SK-N-SH treated with all-trans-retinoic acid at 6 μM for 48 hours (cell line): ENCODE results near the gene ACMSD.
"Not testable (repeated sequence)": the region's sequence is repeated elsewhere in the genome, so short reads cannot be mapped to it uniquely, and the experiment has no call there.

ENCODE experiments used
- ATAC-seq: fragments of 200-7000 bp; cut with Tn5 transposase; 3 replicates; pipeline ENCODE4 v1.9.1; 2020; ENCODE audit warnings: mild to moderate bottlenecking, moderate library complexity
- ARNTL ChIP-seq: fragments of 450-650 bp; formaldehyde crosslinking; IDR thresholded peaks from 2 replicates; pipeline ENCODE4 v1.5.0; 2020; ENCODE audit warnings: low read depth, mild to moderate bottlenecking, moderate library complexity, borderline replicate concordance
- BACH2 ChIP-seq: fragments of 250-450 bp; sonication (Bioruptor Pico); IDR thresholded peaks from 2 replicates; pipeline ENCODE4 v1.9.0; 2021; ENCODE audit warnings: mild to moderate bottlenecking, borderline replicate concordance
- CREB5 ChIP-seq: fragments of 250-450 bp; sonication (Bioruptor Pico); IDR thresholded peaks from 2 replicates; pipeline ENCODE4 v1.5.1; 2020; ENCODE audit warnings: low read depth, mild to moderate bottlenecking, moderate library complexity
- CSRNP3 ChIP-seq: fragments of 250-450 bp; sonication (Bioruptor Pico); IDR thresholded peaks from 2 replicates; pipeline ENCODE4 v1.5.1; 2021; ENCODE audit warnings: mild to moderate bottlenecking, moderate library complexity
- ISL1 ChIP-seq: fragments of 250-450 bp; sonication (Bioruptor Pico); IDR thresholded peaks from 2 replicates; pipeline ENCODE4 v2.1.2; 2022; ENCODE audit warnings: mild to moderate bottlenecking, moderate library complexity
- OSR1 ChIP-seq: fragments of 250-450 bp; sonication (Bioruptor Pico); IDR thresholded peaks from 2 replicates; pipeline ENCODE4 v1.8.0; 2022; ENCODE audit warnings: moderate library complexity, mild to moderate bottlenecking, inconsistent platforms
- PATZ1 ChIP-seq: fragments of 250-450 bp; sonication (Bioruptor Pico); IDR thresholded peaks from 2 replicates; pipeline ENCODE4 v1.8.0; 2020; ENCODE audit warnings: mild to moderate bottlenecking, moderate library complexity, borderline replicate concordance
- POU6F1 ChIP-seq: fragments of 250-450 bp; sonication (Bioruptor Pico); IDR thresholded peaks from 2 replicates; pipeline ENCODE4 v1.8.0; 2021; ENCODE audit warnings: low read depth, mild to moderate bottlenecking, moderate library complexity, borderline replicate concordance
- PPARA ChIP-seq: fragments of 250-450 bp; sonication (Bioruptor Pico); IDR thresholded peaks from 2 replicates; pipeline ENCODE4 v1.5.0; 2020; ENCODE audit warnings: mild to moderate bottlenecking, borderline replicate concordance
- RARB ChIP-seq: fragments of 250-450 bp; sonication (Bioruptor Pico); IDR thresholded peaks from 2 replicates; pipeline ENCODE4 v1.8.0; 2021; ENCODE audit warnings: mild to moderate bottlenecking, moderate library complexity
- SNAI2 ChIP-seq: fragments of 250-450 bp; sonication (Bioruptor Pico); IDR thresholded peaks from 2 replicates; pipeline ENCODE4 v1.5.0; 2020; ENCODE audit warnings: mild to moderate bottlenecking, moderate library complexity
- TCF4 ChIP-seq: fragments of 250-450 bp; sonication (Bioruptor Pico); IDR thresholded peaks from 2 replicates; pipeline ENCODE4 v1.8.0; 2021; ENCODE audit warnings: mild to moderate bottlenecking, moderate library complexity, borderline replicate concordance
- TOX ChIP-seq: fragments of 250-450 bp; sonication (Bioruptor Pico); IDR thresholded peaks from 2 replicates; pipeline ENCODE4 v1.8.0; 2021; ENCODE audit warnings: mild to moderate bottlenecking, moderate library complexity, borderline replicate concordance
- TSHZ2 ChIP-seq: fragments of 250-450 bp; sonication (Bioruptor Pico); IDR thresholded peaks from 2 replicates; pipeline ENCODE4 v1.5.0; 2020; ENCODE audit warnings: mild to moderate bottlenecking, moderate library complexity
- ZC3H10 ChIP-seq: fragments of 250-450 bp; sonication (Bioruptor Pico); IDR thresholded peaks from 2 replicates; pipeline ENCODE4 v1.5.1; 2021; ENCODE audit warnings: mild to moderate bottlenecking, moderate library complexity
- ZFP30 ChIP-seq: fragments of 450-650 bp; formaldehyde crosslinking; IDR thresholded peaks from 2 replicates; pipeline ENCODE4 v1.5.0; 2022; ENCODE audit warnings: mild to moderate bottlenecking, moderate library complexity
- ZNF565 ChIP-seq: fragments of 450-650 bp; formaldehyde crosslinking; conservative IDR thresholded peaks from 2 replicates; pipeline ENCODE4 v1.5.0; 2020; ENCODE audit warnings: low read depth, mild to moderate bottlenecking, moderate library complexity
- ZNF70 ChIP-seq: fragments of 450-650 bp; formaldehyde crosslinking; IDR thresholded peaks from 2 replicates; pipeline ENCODE4 v1.5.0; 2020; ENCODE audit warnings: mild to moderate bottlenecking, moderate library complexity
- ZNF8 ChIP-seq: fragments of 450-650 bp; formaldehyde crosslinking; IDR thresholded peaks from 2 replicates; pipeline ENCODE4 v1.5.0; 2020; ENCODE audit warnings: mild to moderate bottlenecking, moderate library complexity

The ACMSD gene

GRCh38 chr2:134846213-134846612 lies 7.8 kb downstream of the ACMSD start:
- TF ChIP-seq ARNTL (CRISPR knock-in tag) (no peak), ZC3H10 (CRISPR knock-in tag) (no peak)
- no peak for ATAC-seq

- not testable (repeated sequence) for ATAC-seq
Measured at GRCh38 chr2:134847582-134847981, 9.2 kb downstream of the ACMSD start.

- no peak for ATAC-seq
- TF ChIP-seq CSRNP3 (no peak), RARB (CRISPR knock-in tag) (no peak), TOX (CRISPR knock-in tag) (no peak), TCF4 (no peak), CREB5 (CRISPR knock-in tag) (no peak), ZNF565 (CRISPR knock-in tag) (no peak), POU6F1 (CRISPR knock-in tag) (no peak), PPARA (CRISPR knock-in tag) (no peak), OSR1 (CRISPR knock-in tag) (no peak), BACH2 (CRISPR knock-in tag) (no peak), ZC3H10 (CRISPR knock-in tag) (no peak), ZNF8 (no peak), PATZ1 (CRISPR knock-in tag) (no peak), ARNTL (CRISPR knock-in tag) (no peak), TSHZ2 (no peak), SNAI2 (CRISPR knock-in tag) (no peak), ISL1 (no peak), ZNF70 (CRISPR knock-in tag) (no peak)
Measured at GRCh38 chr2:134852518-134852917, 14.1 kb downstream of the ACMSD start.

GRCh38 chr2:134855709-134856108 lies 17.3 kb downstream of the ACMSD start:
- no peak for ATAC-seq
- TF ChIP-seq PATZ1 (CRISPR knock-in tag) (no peak), OSR1 (CRISPR knock-in tag) (no peak), ZFP30 (CRISPR knock-in tag) (no peak)
